Activated naive CD4-positive, alpha-beta T cell treated with Interleukin-2 at 50 U/mL for 16 hours (primary cell): Measurements from ENCODE around the gene PSD.

Experiments used
- DNase-seq: peaks from one replicate; pipeline ENCODE4 v3.0.0-alpha.2; 2020

Gene PSD

GRCh38 chr10:102382871-102383270 is 35.7 kb downstream of the PSD start:
- DNase-seq, result no peak

GRCh38 chr10:102381983-102382382 is 36.6 kb downstream of the PSD start:
- no peak for DNase-seq

DNA sequence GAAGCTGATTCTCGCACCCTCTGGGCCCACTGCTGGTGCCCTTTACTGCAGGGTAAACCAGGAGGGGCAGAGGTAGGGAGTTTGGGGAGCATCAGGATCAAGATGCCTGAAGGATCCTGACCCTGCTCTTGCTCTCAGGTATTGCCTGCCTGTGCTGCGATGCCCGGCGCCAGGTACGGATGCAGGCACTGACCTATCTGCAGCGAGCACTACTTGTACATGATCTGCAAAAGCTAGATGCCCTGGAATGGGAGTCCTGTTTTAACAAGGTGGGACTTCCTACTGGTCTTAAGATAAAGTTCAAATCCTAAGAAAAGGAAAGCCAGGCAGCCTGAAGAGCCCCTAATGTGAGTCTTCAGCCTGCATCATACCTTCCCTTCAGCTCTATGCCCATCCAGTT is 39.2 kb downstream of the PSD start:
- no peak for DNase-seq

- no peak for DNase-seq
Measured at GRCh38 chr10:102376901-102377300, 41.7 kb downstream of the PSD start.

DNA sequence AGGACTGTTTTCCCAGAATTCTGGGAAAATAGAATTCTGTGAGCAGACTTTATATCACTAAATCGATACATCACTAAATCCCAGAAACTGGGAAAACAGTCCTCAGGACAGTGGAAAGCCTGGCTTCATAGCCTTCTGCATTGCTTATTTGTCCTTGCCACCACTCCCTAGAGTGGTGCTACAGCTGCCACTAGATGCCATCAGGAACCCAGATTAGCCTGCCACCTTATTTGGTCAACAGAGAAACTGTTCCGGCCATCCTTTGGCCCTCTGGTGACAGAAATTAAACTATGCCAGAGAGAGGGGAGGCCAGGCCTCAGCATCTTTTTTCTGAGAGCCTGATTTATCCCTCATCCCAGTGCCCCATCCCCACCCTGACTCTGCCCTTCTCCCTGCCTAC is 42.7 kb downstream of the PSD start:
- DNase-seq, result no peak

- DNase-seq, result no peak
Measured at GRCh38 chr10:102375250-102375649, 43.3 kb downstream of the PSD start.

DNA sequence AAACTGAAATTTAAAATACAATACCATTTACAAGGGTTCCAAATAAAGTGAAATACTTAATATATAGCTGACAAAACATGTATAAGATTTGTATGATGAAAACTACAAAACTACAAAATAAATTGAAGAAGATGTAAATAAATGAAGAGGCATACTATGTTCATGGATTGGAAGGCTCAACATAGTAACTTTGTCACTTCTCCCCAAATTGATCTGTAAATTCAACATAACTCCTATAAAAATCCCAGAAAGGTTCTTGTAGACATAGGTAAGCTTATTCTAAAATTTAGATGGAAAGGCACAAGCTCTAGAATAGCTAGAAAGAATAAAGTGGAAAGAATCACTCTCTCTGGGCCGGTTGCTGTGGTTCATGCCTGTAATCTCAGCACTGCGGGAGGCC is 47.3 kb downstream of the PSD start:
- DNase-seq, result no peak

- no peak for DNase-seq
Measured at GRCh38 chr10:102368077-102368476, 50.5 kb downstream of the PSD start.

DNA sequence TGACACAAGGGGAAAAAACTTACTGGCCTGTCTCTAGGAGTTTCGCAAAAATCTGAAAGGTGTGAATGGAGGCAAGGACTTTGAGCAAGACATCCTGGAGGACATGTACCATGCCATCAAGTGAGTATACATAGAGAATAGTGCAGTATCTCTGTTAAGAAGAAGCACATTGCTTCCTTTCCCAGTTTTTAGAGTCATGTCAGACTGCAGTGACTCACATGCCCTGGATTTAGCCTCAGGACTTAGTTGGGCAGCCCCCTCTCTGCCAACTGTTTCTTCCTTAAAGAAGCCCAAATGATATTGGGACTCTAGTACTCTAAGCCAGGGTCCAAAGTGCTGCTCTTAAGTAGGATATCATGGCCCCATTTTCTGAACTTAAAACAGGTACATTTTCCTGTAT is 51.1 kb downstream of the PSD start:
- DNase-seq, result no peak

- DNase-seq, result no peak
Measured at GRCh38 chr10:102358712-102359382, 59.7 kb downstream of the PSD start.

DNA sequence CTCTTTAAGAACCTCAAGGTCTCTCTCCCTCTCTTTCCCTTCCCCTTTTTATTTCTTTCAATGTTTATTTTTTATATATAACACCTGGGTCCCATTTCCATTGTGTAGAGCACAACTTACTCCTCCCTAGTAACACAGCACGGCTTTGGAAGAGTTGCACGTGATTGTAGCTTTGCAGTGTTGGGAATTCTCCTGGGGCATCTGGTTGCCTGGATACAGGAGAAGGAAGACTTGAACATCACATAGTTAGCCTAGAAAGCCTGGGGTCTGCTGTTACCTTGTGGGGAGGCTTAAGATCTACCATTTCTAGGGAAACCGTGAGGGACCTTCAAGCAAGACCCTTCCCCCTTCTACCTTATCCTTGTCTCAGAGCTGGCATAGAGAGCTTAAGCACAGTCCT is 64.1 kb downstream of the PSD start:
- no peak for DNase-seq
